HepG2 (cell line): ENCODE measurements around the gene ARAP1. TPM values are rescaled to one million over a fixed set of nuclear protein-coding genes. Genes with fewer than 3 reads are reported as not detected.

ENCODE experiments used
- ATAC-seq: fragments of 200-7000 bp; cut with Tn5 transposase; 3 replicates; pipeline ENCODE4 v1.9.1; 2020; ENCODE audit warnings: mild to moderate bottlenecking, moderate library complexity
- BruUV-seq: library from RNA; stranded (reverse); fragments of 400-500 nt; replicated peaks from 2 replicates; lab custom pipeline; 2021; lab: Mats Ljungman, UMichigan
- CTCF ChIA-PET: fragments of 300-600 bp; formaldehyde crosslinking; extraction: SDS; loops from one replicate; lab custom pipeline; 2021; ENCODE audit warnings: low total read pairs, inconsistent platforms, low intra/inter-chr PET ratio; lab: Yijun Ruan, JAX
- POLR2A ChIA-PET: fragments of 350-600 bp; sonication (Branson Sonifier 250); formaldehyde crosslinking; loops from one replicate; lab custom pipeline; 2020; ENCODE audit warnings: antibody characterized with exemption, inconsistent platforms; lab: Yijun Ruan, JAX
- DNase-seq: peaks from one replicate; pipeline ENCODE4 v3.0.0-alpha.2; 2015; ENCODE audit warnings: low spot score
- FAIRE-seq: peaks from 3 replicates; lab custom pipeline; 2011; peaks lifted over from hg19 to GRCh38; lab: Jason Lieb, UNC
- H2AFZ ChIP-seq: one replicate; pipeline ENCODE4 v1.6.1; 2011; ENCODE audit warnings: low read length, inconsistent platforms
- H3K27ac ChIP-seq: fragments of 300-600 bp; 3 replicates; pipeline ENCODE4 v1.8.0; 2011; ENCODE audit warnings: mixed run types, mild to moderate bottlenecking, mixed read lengths, low read length, inconsistent platforms; ENCODE audit not compliant: insufficient read depth; ENCODE audit errors: extremely low read length
- H3K27me3 ChIP-seq, 2 experiments: fragments of 200-600 bp in 1 of 2; 2 replicates in 1 of 2; 3 replicates in 1 of 2; pipeline versions ENCODE4 v1.6.0 to v1.8.0; 2011; ENCODE audit warnings: low read length in 2 of 2, mild to moderate bottlenecking in 2 of 2, moderate library complexity in 2 of 2, inconsistent platforms in 1 of 2; ENCODE audit not compliant: insufficient read depth in 2 of 2, control insufficient read depth in 1 of 2
- H3K36me3 ChIP-seq, 2 experiments: fragments of 200-600 bp in 1 of 2; replicated peaks in 1 of 2; 2 replicates in 1 of 2; 3 replicates in 1 of 2; pipeline versions ENCODE4 v1.5.1 to v1.8.0; 2011; ENCODE audit warnings: low read length in 2 of 2, inconsistent platforms in 1 of 2; ENCODE audit not compliant: insufficient read depth in 2 of 2, control insufficient read depth in 1 of 2
- H3K4me1 ChIP-seq: 2 replicates; pipeline ENCODE4 v1.5.1; 2012; ENCODE audit warnings: low read length, inconsistent platforms; ENCODE audit not compliant: insufficient read depth
- H3K4me2 ChIP-seq: 2 replicates; pipeline ENCODE4 v1.6.0; 2011; ENCODE audit warnings: low read depth, low read length, inconsistent platforms
- H3K4me3 ChIP-seq, 3 experiments: fragments of 200-600 bp in 1 of 3; sonication (generic), shearing (Covaris generic) in 1 of 3; replicated peaks in 1 of 3; 2 replicates each; pipeline ENCODE4 v1.5.1; 2011 to 2016; ENCODE audit warnings: low read length in 3 of 3, inconsistent platforms in 2 of 3, low read depth in 2 of 3, mild to moderate bottlenecking in 2 of 3, control low read depth in 1 of 3, mixed read lengths in 1 of 3; ENCODE audit not compliant: insufficient read depth in 1 of 3
- H3K79me2 ChIP-seq: one replicate; pipeline ENCODE4 v1.6.1; 2011; ENCODE audit warnings: low read length, inconsistent platforms; ENCODE audit not compliant: insufficient read depth
- H3K9ac ChIP-seq: 2 replicates; pipeline ENCODE4 v1.6.0; 2011; ENCODE audit warnings: mild to moderate bottlenecking, low read depth, low read length, inconsistent platforms; ENCODE audit not compliant: insufficient read depth
- H3K9me3 ChIP-seq: 2 replicates; pipeline ENCODE4 v1.5.1; 2012; ENCODE audit warnings: mild to moderate bottlenecking, low read length
- H4K20me1 ChIP-seq: 2 replicates; pipeline ENCODE4 v1.6.0; 2011; ENCODE audit warnings: inconsistent platforms, mild to moderate bottlenecking, low read length, moderate library complexity; ENCODE audit not compliant: insufficient read depth
- GTF3A ChIP-seq: sonication (generic); formaldehyde crosslinking; conservative IDR thresholded peaks from 2 replicates; pipeline ENCODE4 v1.4.0; 2020; ENCODE audit warnings: mild to moderate bottlenecking, missing genetic modification reagents
- KLF9 ChIP-seq: IDR thresholded peaks from 2 replicates; pipeline ENCODE4 v1.6.1; 2016; ENCODE audit warnings: low read depth
- NFRKB ChIP-seq: fragments of 450-650 bp; IDR thresholded peaks from 2 replicates; pipeline ENCODE4 v1.6.1; 2017
- PREB ChIP-seq: sonication (generic); formaldehyde crosslinking; IDR thresholded peaks from 2 replicates; pipeline ENCODE4 v1.4.0; 2020; ENCODE audit warnings: missing genetic modification reagents
- TAF1 ChIP-seq: sonication (generic); formaldehyde crosslinking; IDR thresholded peaks from 2 replicates; pipeline ENCODE4 v1.4.0; 2020; ENCODE audit warnings: missing genetic modification reagents
- ZFX ChIP-seq: sonication (generic); formaldehyde crosslinking; IDR thresholded peaks from 2 replicates; pipeline ENCODE4 v1.4.0; 2020; ENCODE audit warnings: mild to moderate bottlenecking, low read depth, missing genetic modification reagents, moderate library complexity
- ZFY ChIP-seq: sonication (generic); formaldehyde crosslinking; IDR thresholded peaks from 2 replicates; pipeline ENCODE4 v1.4.0; 2020; ENCODE audit warnings: missing genetic modification reagents
- ZMYM3 ChIP-seq: sonication (generic); formaldehyde crosslinking; IDR thresholded peaks from 2 replicates; pipeline ENCODE4 v1.5.1; 2020; ENCODE audit warnings: mild to moderate bottlenecking, missing genetic modification reagents
- ZNF484 ChIP-seq: sonication (generic); formaldehyde crosslinking; IDR thresholded peaks from 2 replicates; pipeline ENCODE4 v1.5.1; 2020; ENCODE audit warnings: mild to moderate bottlenecking, low read depth, missing genetic modification reagents, borderline replicate concordance
- ZNF501 ChIP-seq: sonication (generic); formaldehyde crosslinking; IDR thresholded peaks from 2 replicates; pipeline ENCODE4 v1.5.1; 2020; ENCODE audit warnings: mild to moderate bottlenecking, moderate library complexity, missing genetic modification reagents
- ZNF740 ChIP-seq: sonication (generic); formaldehyde crosslinking; IDR thresholded peaks from 2 replicates; pipeline ENCODE4 v1.4.0; 2020; ENCODE audit warnings: missing genetic modification reagents
- ZUFSP ChIP-seq: sonication (generic); formaldehyde crosslinking; IDR thresholded peaks from 2 replicates; pipeline ENCODE4 v1.9.0; 2021; ENCODE audit warnings: missing genetic modification reagents, mild to moderate bottlenecking, borderline replicate concordance
- WGBS: methylation state at CpG from one replicate; pipeline ENCODE4 v1.1.6; 2017; ENCODE audit warnings: low lambda C conversion rate; 5-methylcytosine and 5-hydroxymethylcytosine counted together
- in situ Hi-C: cut with HindIII; loops from 2 replicates; pipeline ENCODE4 v1.10.0; 2017; ENCODE audit warnings: low pct_unique_long_range_greater_than_20kb; ENCODE audit not compliant: extremely low pct_ligation_motif_present
- intact Hi-C: fragments of 100-400 bp; cut with micrococcal nuclease; formaldehyde crosslinking; loops from one replicate; pipeline ENCODE4 v1.10.0; 2022; ENCODE audit not compliant: unreplicated experiment
- polyA plus RNA-seq, 8 experiments: library from polyadenylated mRNA; depleted of rRNA in 3 of 8; stranded (reverse) in 7 of 8; unstranded in 1 of 8; fragments of >200 nt; fragmentation: Illumina TruSeq in 4 of 8; extraction: Trizol in 4 of 8; gene quantifications; 2 replicates each; pipeline versions ENCODE4 v1.2.1 to v1.2.3, GENCODE V29; 2011 to 2016; ENCODE audit warnings: low read depth in 4 of 8, missing spikeins in 1 of 8, mixed read lengths in 1 of 8; ENCODE audit not compliant: insufficient read depth in 1 of 8
- total RNA-seq, 5 experiments: library from RNA; depleted of rRNA; stranded (reverse); fragments of >200 nt; fragmentation: Illumina TruSeq; extraction: Trizol; gene quantifications; 2 replicates each; pipeline ENCODE4 v1.2.3, GENCODE V29; 2016; ENCODE audit warnings: low read depth in 1 of 5
- TF ChIP-seq, protein P1 (sequence below): sonication (generic); formaldehyde crosslinking; IDR thresholded peaks from 2 replicates; pipeline ENCODE4 v1.4.0; 2020; ENCODE audit warnings: missing genetic modification reagents, mild to moderate bottlenecking, borderline replicate concordance
- TF ChIP-seq, protein P2 (sequence below): IDR thresholded peaks from 2 replicates; pipeline ENCODE4 v1.6.1; 2016; ENCODE audit warnings: low read depth
- TF ChIP-seq, protein P3 (sequence below): sonication (generic); formaldehyde crosslinking; IDR thresholded peaks from 2 replicates; pipeline ENCODE4 v1.4.0; 2020; ENCODE audit warnings: missing genetic modification reagents

ARAP1 gene
- total and polyA plus RNA-seq, 2 of the 13 experiments (the other 11 are each of a cell fraction or from before 2014, with no cell fraction given): 43.2 to 55.5 TPM

GRCh38 chr11:72750556-72751115 is 1.6 kb downstream of the ARAP1 start:
- ATAC-seq: no peak
- peak overlapping the region; percentile 77 to 94 (median 88) for H3K4me3 ChIP-seq
- H3K79me2 ChIP-seq: peaks cover 58% of the 10 kb centered on the region
- H3K4me1 ChIP-seq: peaks cover 73% of the 10 kb centered on the region
- no peak for FAIRE-seq
- CTCF ChIA-PET: no interaction called here
- no peaks in the 10 kb centered on the region; a peak in 1 of 5 replicates for H3K27me3 ChIP-seq
- POLR2A ChIA-PET: interaction anchor here (1.0 to 3.2 kb wide), 5 partner anchors 15 to 44 kb away, joined by 4 to 30 read pairs (median 13); partner anchors contain the start of gene STARD10
- H3K27ac ChIP-seq: peak overlapping the region; percentile 83
- H3K4me2 ChIP-seq: peak overlapping the region; percentile 92
- intact Hi-C loops (no loop called here), in situ Hi-C loops (loop anchor here (5.0 kb wide), 1 partner anchor 42 kb away; the partner anchor contains the start of gene STARD10)
- no TSS peak for BruUV-seq
- no peak overlapping the region for H2AFZ ChIP-seq
- WGBS: 17% methylated on average over 2 of the region's 2 CpGs
- H3K9ac ChIP-seq: peak overlapping the region; percentile 77
- H3K36me3 ChIP-seq: peaks cover 4 to 16% of the 10 kb centered on the region in 2 experiments; a peak in 3 of 5 replicates
- peaks cover 11% of the 10 kb centered on the region; the same call in 1 of the 2 replicates for H4K20me1 ChIP-seq
- no peaks in the 10 kb centered on the region for H3K9me3 ChIP-seq
- no peak for DNase-seq
- TF ChIP-seq, protein P1, sequence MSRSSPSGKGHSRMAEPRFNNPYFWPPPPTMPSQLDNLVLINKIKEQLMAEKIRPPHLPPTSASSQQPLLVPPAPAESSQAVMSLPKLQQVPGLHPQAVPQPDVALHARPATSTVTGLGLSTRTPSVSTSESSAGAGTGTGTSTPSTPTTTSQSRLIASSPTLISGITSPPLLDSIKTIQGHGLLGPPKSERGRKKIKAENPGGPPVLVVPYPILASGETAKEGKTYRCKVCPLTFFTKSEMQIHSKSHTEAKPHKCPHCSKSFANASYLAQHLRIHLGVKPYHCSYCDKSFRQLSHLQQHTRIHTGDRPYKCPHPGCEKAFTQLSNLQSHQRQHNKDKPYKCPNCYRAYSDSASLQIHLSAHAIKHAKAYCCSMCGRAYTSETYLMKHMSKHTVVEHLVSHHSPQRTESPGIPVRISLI (CRISPR knock-in tag): no peak
- TF ChIP-seq ZFY (peak; percentile 38; the same call in 1 of the 2 replicates), ZMYM3 (CRISPR knock-in tag) (no peak), NFRKB (no peak), ZNF484 (CRISPR knock-in tag) (no peak), ZUFSP (CRISPR knock-in tag) (no peak), GTF3A (no peak), ZFX (CRISPR knock-in tag) (peak; percentile 28; the same call in 1 of the 2 replicates), ZNF501 (CRISPR knock-in tag) (no peak), KLF9 (no peak), PREB (no peak), ZNF740 (no peak), TAF1 (CRISPR knock-in tag) (0 out of 2 replicates have a peak, but pooled peaks have one; percentile 19)
- TF ChIP-seq, protein P2, sequence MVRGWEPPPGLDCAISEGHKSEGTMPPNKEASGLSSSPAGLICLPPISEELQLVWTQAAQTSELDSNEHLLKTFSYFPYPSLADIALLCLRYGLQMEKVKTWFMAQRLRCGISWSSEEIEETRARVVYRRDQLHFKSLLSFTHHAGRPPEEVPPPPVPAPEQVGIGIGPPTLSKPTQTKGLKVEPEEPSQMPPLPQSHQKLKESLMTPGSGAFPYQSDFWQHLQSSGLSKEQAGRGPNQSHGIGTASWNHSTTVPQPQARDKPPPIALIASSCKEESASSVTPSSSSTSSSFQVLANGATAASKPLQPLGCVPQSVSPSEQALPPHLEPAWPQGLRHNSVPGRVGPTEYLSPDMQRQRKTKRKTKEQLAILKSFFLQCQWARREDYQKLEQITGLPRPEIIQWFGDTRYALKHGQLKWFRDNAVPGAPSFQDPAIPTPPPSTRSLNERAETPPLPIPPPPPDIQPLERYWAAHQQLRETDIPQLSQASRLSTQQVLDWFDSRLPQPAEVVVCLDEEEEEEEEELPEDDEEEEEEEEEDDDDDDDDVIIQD (CRISPR knock-in tag): no peak
- TF ChIP-seq, protein P3, sequence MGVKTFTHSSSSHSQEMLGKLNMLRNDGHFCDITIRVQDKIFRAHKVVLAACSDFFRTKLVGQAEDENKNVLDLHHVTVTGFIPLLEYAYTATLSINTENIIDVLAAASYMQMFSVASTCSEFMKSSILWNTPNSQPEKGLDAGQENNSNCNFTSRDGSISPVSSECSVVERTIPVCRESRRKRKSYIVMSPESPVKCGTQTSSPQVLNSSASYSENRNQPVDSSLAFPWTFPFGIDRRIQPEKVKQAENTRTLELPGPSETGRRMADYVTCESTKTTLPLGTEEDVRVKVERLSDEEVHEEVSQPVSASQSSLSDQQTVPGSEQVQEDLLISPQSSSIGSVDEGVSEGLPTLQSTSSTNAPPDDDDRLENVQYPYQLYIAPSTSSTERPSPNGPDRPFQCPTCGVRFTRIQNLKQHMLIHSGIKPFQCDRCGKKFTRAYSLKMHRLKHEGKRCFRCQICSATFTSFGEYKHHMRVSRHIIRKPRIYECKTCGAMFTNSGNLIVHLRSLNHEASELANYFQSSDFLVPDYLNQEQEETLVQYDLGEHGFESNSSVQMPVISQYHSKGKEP (CRISPR knock-in tag): no peak
